SK-MEL-5 (cell line): ENCODE measurements around the gene MYL6B. TPM values are rescaled to one million over a fixed set of nuclear protein-coding genes. Genes with fewer than 3 reads are reported as not detected.

Experiments
- DNase-seq: peaks from one replicate; pipeline ENCODE4 v3.0.0-alpha.2; 2016; ENCODE audit warnings: low read depth, low spot score
- in situ Hi-C: cut with HindIII; loops from 2 replicates; pipeline ENCODE4 v1.10.0; 2016; ENCODE audit warnings: low sequenced_read_pairs, high pct_unique_total_duplicates, low pct_unique_long_range_greater_than_20kb
- total RNA-seq: library from RNA; depleted of rRNA; stranded (reverse); fragments of >200 nt; shearing (Covaris generic); gene quantifications from 2 replicates; pipeline ENCODE4 v1.2.3, GENCODE V29; 2014

The MYL6B gene
- total RNA-seq, 1 experiment from 2014 or later, result 66.0 TPM

DNA sequence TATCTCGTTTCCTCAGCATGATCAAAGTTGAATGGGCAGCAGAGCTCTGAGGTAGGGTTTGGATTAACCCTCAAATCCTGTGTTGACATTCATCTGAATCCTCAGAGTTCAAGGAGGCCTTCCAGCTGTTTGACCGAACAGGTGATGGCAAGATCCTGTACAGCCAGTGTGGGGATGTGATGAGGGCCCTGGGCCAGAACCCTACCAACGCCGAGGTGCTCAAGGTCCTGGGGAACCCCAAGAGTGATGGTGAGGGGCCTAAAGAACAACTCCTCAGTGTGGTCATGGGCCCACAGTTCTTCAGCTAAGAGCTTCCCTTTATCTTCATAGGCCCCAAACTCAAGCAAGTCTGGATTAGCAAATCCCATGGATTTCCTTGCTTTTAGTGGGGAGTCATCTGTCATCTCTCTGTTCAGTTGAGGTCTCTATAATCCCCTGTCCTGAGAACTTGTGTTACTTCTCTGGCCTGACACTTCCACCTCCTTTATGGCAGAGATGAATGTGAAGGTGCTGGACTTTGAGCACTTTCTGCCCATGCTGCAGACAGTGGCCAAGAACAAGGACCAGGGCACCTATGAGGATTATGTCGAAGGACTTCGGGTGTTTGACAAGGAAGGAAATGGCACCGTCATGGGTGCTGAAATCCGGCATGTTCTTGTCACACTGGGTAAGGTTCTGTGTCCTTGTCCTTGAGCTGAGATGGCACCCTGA, 7.2 kb downstream of the MYL6B start:
- DNase-seq, result no peak
- in situ Hi-C loops, result no loop called here

DNA sequence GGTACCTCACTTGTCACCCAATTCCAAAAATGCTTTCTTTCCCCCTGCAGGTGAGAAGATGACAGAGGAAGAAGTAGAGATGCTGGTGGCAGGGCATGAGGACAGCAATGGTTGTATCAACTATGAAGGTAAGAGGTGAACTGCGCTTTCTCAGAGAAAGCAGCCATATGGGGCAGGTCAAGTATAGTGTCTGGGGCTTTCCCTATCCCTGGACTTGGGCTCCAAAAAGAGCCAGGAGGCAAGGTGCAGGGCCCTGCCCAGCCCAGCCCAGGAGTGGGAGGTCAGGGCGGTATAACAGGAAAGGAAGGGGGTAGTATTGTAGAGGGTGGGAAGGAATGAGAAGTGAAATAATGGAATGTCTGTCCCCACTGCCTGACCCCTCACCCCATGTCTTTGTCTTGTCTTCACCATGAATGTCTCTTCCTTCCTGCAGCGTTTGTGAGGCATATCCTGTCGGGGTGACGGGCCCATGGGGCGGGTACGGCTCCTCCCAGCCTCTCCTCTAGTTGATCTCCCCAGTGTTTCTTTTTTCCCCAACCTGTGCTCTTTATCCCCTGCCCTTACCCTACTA, 7.9 kb downstream of the MYL6B start:
- in situ Hi-C loops, result no loop called here
- no peak for DNase-seq

DNA sequence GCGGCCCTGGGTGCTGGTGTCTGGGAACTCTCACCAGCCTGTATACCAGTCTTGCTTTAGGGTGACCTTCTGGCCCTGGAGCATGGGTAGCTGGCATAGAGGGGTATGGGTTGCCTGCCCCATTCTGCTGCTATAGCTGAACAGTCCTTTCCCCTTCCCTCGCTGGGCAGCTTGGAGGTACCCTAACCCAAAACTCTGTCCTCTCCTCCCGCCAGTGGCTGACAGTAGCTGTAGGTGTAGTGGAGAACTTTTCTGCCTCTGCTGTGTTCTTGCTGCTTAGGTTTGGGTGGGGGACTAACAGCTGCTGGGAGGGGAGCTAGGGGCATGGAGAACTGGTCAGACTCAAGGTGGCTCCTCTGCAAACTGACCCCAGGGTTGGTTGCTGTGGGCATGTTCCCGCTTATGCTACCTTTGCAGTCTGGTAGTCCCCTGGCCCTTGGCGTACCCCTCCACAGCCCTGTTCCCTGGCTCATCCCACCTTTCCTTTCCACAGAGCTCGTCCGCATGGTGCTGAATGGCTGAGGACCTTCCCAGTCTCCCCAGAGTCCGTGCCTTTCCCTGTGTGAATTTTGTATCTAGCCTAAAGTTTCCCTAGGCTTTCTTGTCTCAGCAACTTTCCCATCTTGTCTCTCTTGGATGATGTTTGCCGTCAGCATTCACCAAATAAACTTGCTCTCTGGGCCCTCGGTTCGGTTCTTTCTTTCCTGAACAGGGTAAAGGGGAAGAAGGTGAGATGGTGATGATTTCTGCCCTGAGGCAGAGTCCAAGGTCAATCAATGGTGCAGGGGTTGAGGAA, 8.7 kb downstream of the MYL6B start:
- DNase-seq, result no peak
- in situ Hi-C loops, result no loop called here

DNA sequence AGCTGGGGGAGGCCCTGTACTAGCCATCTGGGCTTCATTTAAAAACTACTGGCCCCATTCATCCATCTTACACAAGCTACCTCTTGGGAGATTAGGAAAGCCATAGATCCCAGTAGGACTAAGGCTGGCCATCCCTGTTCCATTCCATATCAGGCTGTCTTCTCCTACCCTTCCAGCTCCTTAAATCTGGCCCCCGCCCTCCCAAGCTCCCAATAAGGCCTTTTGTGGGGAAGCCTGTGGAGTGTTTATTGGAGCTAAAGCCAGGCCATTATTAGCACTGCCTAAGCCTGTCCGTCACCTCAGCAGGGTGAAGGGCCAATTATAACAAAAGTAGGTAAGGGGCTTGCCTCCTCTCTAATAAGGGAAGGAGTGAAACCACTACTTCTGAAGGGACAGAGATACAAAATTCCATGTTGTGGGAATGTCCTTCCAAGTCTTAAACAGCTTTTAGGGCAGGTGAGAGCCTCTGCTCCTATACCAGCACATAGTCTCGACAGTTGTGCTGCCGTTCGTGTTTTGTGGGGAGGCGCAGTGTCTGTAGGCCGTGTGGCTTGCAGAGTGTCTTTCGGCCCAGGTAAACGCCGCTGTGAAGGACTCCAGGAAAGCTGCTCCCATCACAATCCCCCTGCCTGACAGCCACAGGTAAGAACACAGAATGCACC, 9.4 kb downstream of the MYL6B start:
- in situ Hi-C loops, result no loop called here
- DNase-seq, result no peak

DNA sequence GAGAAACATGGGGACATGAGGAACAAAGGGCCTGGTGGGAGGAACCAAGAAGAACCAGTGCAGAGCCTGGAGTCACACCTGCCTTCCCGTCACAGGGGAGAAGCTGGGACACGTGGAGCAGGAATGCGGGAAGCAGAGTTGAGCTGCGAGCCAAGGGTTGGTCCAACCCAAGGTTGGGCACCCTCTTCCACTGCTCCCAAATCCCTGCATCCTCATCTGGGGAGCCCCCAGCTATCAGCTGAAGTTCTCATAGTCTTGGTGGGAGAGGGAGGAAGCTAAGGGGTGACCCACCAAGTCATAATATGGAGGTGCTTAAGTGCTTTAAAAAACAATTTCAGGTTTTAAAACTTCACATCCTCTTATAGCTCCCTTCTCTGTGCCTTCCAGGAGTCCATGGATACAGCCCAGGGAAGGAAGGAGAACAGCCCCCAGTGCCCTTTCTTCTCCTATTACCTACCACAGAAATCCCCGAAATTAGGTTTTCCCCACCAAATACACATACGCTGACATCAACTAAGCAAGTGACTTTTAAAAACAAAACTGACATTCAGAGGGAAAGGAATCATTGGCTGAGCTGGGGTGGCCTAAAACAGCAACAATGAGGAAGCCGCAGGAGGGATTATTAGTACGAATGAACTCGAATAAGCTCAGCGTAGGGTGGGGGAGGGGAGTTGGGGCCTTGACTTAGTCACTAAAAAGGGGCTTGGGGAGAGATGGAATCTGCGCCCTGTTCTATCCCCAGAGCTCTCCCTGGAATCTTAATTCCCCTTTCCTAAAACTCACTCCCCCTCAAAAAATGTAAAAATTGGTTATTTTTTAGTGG, 10.3 kb downstream of the MYL6B start:
- in situ Hi-C loops, result no loop called here
- no peak for DNase-seq

DNA sequence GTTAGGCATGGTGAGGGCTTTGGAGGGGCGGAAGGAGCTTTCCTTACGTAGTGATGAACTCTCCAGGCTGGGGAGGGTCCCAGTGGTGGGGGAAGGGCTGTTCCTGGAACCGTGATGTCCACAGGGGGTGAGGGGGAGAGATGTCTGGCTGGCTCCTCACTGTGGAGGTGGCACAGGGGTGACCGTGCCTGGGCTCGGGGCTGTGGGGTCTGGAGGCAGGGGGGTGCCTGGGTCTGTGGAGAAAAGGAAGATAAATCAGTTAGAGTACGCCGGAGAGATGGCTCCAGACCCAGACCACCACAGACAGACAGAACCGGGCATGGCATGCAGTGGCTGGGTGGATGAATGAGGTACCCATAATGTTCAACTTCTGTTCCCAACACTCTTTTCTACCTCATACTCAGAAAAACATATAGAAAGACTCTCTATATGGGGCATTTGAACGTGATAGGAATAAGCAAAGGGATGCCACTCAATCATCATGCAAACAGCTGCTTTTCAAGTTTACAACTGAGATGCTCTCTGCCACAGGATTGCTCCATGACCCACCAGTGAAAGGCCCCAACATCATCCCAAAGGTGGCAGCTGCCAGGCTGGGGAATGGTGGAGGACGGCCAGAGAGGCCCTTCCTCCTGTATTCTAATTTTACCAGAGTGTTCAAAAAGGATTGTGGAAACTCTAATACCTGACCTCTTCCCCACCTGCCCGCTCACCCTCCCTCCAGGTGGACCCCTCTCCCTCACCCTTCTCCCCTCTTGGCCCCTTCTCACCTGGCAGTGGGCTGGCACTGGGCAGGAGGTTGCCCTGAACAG, 11.4 kb downstream of the MYL6B start:
- in situ Hi-C loops, result no loop called here

GRCh38 chr12:56164345-56164729, 11.9 kb downstream of the MYL6B start:
- in situ Hi-C loops, result no loop called here
- no peak for DNase-seq

More for the DNA sequence above, 11.4 kb downstream of the MYL6B start:
- DNase-seq, result no peak

DNA sequence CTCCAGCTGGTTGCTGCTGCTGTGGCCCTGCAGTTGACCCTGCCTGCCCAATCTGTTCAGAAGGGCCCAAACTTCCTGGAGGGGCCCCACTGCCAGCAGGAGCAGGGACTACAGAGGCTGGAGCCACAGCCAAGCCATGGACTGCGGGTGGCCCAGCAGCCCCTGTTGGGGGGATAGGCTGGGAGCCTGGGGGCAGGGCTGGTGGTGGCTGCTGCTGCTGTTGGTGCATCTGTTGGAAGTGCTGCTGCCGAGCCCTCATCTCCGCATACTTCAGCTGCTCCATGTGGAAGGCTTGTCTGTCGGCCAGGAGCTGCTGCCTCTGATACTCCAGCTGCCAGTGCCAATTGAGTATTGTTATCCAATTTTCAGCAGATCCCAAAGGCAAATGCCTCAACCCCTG, 13.0 kb downstream of the MYL6B start:
- in situ Hi-C loops, result no loop called here
- no peak for DNase-seq

DNA sequence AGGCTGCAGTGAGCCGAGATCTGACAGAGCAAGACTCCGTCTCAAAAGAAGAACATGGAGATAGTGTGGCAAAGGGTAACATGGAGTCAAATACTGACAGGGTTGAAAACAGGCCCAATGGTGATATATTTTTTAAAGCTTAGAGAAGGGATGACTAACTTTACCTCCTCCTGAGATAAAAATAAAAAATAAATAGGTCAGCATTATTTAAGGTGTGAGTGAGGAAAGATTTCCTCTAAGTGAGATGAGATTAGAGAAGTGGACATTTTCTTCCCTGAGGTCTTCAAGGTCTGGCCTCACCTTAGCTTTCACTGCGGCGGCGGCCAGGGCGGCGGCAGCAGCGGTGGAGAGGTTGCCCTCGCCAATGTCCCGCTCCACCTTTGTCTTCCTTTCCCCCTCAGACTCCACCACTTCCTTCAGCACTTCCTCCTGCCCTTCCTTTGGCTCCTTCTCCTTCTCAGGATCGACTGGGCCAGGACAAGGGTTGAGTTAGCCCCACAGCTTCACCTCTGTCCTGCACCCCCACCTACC, 16.9 kb downstream of the MYL6B start:
- no peak for DNase-seq
- in situ Hi-C loops, result no loop called here

DNA sequence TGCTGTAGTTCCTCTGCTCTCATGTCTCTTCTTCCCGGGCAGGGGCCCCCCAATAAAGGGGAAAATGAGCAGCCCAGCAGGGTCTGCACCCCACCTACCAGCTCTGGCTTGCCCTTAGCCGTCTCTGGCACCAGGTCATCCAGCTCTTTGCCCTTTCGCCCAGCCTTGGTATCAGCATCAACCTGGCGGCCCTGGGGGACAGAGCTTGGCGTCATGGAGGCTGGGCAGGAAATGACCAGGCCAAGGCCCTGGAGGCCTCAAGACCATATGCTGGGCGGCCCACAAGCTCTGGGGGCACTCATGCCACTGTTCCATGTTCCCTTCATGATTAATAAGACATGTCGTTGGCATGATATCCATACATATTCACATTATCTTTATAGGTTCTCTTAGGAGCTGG, 20.5 kb downstream of the MYL6B start:
- in situ Hi-C loops, result no loop called here

GRCh38 chr12:56178347-56178746, 26.0 kb downstream of the MYL6B start:
- in situ Hi-C loops, result no loop called here
- DNase-seq, result no peak

More for the DNA sequence above, 20.5 kb downstream of the MYL6B start:
- DNase-seq, result no peak

DNA sequence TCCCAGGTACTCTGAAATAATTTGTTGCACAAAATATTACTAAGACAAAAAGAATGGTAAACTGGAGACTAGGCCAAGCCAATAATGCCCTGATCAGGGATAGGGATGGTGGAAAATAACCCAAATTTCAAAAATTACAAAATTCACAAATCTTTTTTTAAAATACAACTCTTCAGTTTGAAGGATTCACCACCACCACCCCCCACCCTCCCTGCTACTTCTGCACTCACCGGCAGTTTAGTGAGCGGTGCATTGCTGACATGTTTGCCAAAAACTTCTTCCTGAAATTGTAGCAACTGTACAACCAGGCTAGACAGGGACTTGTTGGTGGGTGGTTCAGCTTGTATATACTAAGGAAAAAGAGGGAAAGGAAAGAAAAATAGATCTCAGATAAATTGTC, 34.6 kb downstream of the MYL6B start:
- no peak for DNase-seq
- in situ Hi-C loops, result no loop called here

- DNase-seq, result no peak
- in situ Hi-C loops, result no loop called here
Measured at GRCh38 chr12:56188131-56188777, 35.9 kb downstream of the MYL6B start.

DNA sequence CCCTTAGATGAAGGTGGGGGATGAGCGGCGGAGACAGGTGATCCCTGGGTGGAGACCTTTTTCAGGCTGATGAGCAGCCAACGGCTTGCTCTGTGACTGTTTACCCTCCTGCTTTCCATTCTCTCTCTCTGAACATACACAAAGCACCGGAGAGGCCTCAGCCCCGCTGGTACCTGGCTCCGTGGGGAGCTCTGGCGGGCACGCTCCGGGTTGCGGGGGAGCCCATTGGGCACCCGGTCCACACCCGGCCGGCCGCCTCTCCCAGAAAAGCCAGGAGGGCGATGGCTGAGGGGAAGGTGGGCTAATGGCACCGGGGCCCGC, 36.4 kb downstream of the MYL6B start:
- in situ Hi-C loops, result no loop called here

GRCh38 chr12:56189099-56189917, 36.9 kb downstream of the MYL6B start, which contains the start of gene SMARCC2:
Gene SMARCC2, minus strand, starts transcription at chr12:56189483. Its CDS starts 22 bp downstream, at chr12:56189461.
- peak; percentile 85 for DNase-seq
- in situ Hi-C loops, result no loop called here

More for the DNA sequence above, 36.4 kb downstream of the MYL6B start:
- DNase-seq, result no peak
